NCI-H524 (cell line): ENCODE measurements around the gene NGF.

Experiments used
- DNase-seq, 2 experiments: peaks; one replicate each; lab custom pipeline; 2025; lab: John Stamatoyannopoulos, UW

NGF gene

GRCh38 chr1:115239148-115239422 is 99.0 kb downstream of the NGF start:
- DNase-seq, result no peak

DNA sequence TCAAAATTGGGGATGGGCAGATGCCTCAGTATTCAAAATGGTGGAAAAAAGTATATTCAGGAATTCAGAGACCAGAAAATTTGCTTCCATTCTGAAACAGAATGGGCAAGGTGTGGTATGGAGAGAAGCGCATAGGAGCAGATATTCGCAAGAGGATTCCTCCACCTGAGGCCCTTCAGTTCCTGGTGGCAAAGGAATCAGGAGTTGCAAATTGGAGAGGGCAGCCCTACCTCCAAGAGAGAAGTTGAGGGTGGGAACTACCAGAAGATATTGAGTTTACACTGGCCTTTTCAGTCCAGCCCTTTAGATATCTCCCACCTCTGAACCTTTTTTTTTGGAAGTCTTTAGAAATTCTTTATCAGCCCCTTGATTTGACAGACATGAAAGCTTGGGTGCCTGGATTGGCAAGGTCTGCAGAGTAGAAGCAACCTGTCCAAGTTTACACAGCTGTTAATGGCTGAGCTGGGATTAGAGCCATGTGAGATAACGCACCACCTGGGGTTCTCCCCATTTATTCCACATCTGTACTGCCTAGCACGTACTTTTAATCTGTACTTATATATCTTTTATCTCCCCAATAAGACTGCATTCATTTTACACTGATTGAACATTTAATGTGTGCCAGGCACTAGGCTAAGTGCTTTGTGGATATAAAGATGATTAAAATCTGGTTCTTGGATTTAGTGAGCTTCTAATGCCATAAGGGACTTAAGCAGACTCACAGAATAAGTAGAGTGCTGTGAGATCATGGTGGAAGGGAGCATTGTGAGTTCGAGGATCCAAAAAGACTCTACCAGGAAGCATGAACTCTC is 99.5 kb downstream of the NGF start:
- DNase-seq, result peak; percentile 31 to 71

DNA sequence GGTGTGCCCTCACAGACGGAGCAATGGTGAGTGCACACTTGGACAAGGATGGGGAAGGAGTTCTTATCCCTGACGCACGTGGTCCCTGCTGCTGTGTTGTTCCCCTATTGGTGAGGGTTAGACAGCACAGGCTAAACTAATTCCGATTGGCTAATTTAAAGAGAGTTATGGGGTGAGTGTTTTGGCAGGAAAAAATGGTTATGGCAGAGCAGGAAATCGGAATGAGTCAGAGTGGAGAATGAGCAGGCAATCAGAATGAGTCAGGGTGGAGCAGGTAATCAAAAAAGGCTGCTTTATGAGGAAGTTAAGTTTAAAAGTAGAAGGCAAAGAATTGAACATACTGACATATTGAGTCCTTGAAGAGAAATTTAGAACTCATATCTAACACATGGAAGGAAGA is 100.5 kb downstream of the NGF start:
- no peak for DNase-seq

DNA sequence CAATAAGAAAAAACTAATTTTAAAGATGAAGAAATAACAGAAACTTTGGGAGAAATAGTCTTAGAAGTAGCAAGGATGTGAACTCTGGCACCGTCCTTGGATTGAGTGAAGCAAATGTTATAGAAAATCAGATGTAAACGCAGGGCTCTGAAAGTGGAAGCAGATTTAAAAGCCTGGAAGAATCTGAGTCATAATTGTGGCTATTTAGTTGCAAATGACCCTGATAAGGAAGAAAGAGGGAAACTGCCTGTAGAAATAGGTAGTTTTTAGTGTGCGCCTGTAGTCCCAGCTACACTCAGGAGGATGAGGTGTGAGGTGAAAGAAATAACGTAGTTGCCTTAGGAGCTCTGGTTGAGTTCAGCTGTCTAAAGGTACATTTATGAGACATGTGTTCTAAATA is 101.0 kb downstream of the NGF start:
- no peak for DNase-seq
